HCT116 (cell line): ENCODE results near the gene GRAMD2A. TPM values are rescaled to one million over a fixed set of nuclear protein-coding genes. Genes with fewer than 3 reads are reported as not detected.

Experiments
- ATAC-seq: fragments of 200-7000 bp; cut with Tn5 transposase; 2 replicates; pipeline ENCODE4 v1.9.1; 2020; ENCODE audit warnings: mild to moderate bottlenecking, moderate library complexity
- BruUV-seq: library from RNA; stranded (reverse); fragments of 400-500 nt; replicated peaks from 2 replicates; lab custom pipeline; 2021; lab: Mats Ljungman, UMichigan
- CTCF ChIA-PET: fragments of 300-600 bp; sonication (Branson Sonifier 250); formaldehyde crosslinking; loops from one replicate; lab custom pipeline; 2021; ENCODE audit warnings: antibody characterized with exemption; lab: Charles Lee
- POLR2A ChIA-PET: fragments of 300-600, 350-600 bp; sonication (Branson Sonifier 250); formaldehyde crosslinking; loops from one replicate; lab custom pipeline; 2021; ENCODE audit warnings: antibody characterized with exemption; lab: Charles Lee
- RAD21 ChIA-PET, 2 experiments: fragments of 300-600 bp; sonication (Branson Sonifier 250); formaldehyde crosslinking; loops; one replicate each; lab custom pipeline; 2023; ENCODE audit warnings: low total read pairs in 2 of 2; ENCODE audit not compliant: uncharacterized antibody in 2 of 2, unreplicated experiment in 2 of 2, low non-redundant PET in 1 of 2; lab: Charles Lee
- DNase-seq: peaks from one replicate; pipeline ENCODE4 v3.0.0-alpha.2; 2010; ENCODE audit warnings: low read depth, low spot score
- H2AFZ ChIP-seq: fragments of 200-600 bp; shearing (Covaris generic), sonication (generic); 2 replicates; pipeline ENCODE4 v1.6.1; 2017; ENCODE audit warnings: low read depth, mixed run types, mixed read lengths, antibody characterized with exemption, low read length; ENCODE audit not compliant: poor library complexity, severe bottlenecking
- H3K27ac ChIP-seq: 2 replicates; pipeline ENCODE4 v1.5.1; 2012; ENCODE audit warnings: low read depth, low read length
- H3K27me3 ChIP-seq: fragments of 200-600 bp; sonication (generic); 2 replicates; pipeline ENCODE4 v1.6.1; 2016; ENCODE audit warnings: mixed run types, low read length, mixed read lengths; ENCODE audit not compliant: insufficient read depth
- H3K36me3 ChIP-seq, 2 experiments: fragments of 200-500 bp in 1 of 2; fragments of 200-600 bp in 1 of 2; sonication (Bioruptor generic) in 1 of 2; sonication (generic) in 1 of 2; 2 replicates each; pipeline versions ENCODE4 v1.5.1 to v1.6.1; 2014 to 2016; ENCODE audit warnings: low read length in 2 of 2, inconsistent platforms in 1 of 2, mixed read lengths in 1 of 2, mixed run types in 1 of 2; ENCODE audit not compliant: insufficient read depth in 2 of 2, control insufficient read depth in 1 of 2
- H3K4me1 ChIP-seq, 2 experiments: fragments of 200-600 bp in 1 of 2; sonication (generic) in 1 of 2; 2 replicates each; pipeline versions ENCODE4 v1.5.1 to v1.6.1; 2012 to 2017; ENCODE audit warnings: low read length in 2 of 2, inconsistent platforms in 1 of 2, mild to moderate bottlenecking in 1 of 2, mixed read lengths in 1 of 2, mixed run types in 1 of 2, moderate library complexity in 1 of 2; ENCODE audit not compliant: insufficient read depth in 2 of 2, control insufficient read depth in 1 of 2
- H3K4me2 ChIP-seq: fragments of 200-600 bp; sonication (generic); 2 replicates; pipeline ENCODE4 v1.6.1; 2017; ENCODE audit warnings: mixed run types, low read length, mixed read lengths
- H3K4me3 ChIP-seq, 2 experiments: fragments of 200-600 bp in 1 of 2; sonication (generic) in 1 of 2; replicated peaks in 1 of 2; 2 replicates each; pipeline ENCODE4 v1.5.1; 2011 to 2016; ENCODE audit warnings: low read length in 2 of 2, control low read depth in 1 of 2, low read depth in 1 of 2, mild to moderate bottlenecking in 1 of 2, mixed read lengths in 1 of 2, mixed run types in 1 of 2
- H3K79me2 ChIP-seq: fragments of 200-600 bp; sonication (generic); 2 replicates; pipeline ENCODE4 v1.6.1; 2017; ENCODE audit warnings: mild to moderate bottlenecking, mixed run types, low read length, moderate library complexity, mixed read lengths; ENCODE audit not compliant: insufficient read depth
- H3K9ac ChIP-seq: fragments of 200-600 bp; sonication (generic); 2 replicates; pipeline ENCODE4 v1.6.1; 2016; ENCODE audit warnings: low read length, mixed read lengths
- H3K9me2 ChIP-seq: fragments of 200-600 bp; sonication (generic), shearing (Covaris generic); 2 replicates; pipeline ENCODE4 v1.6.1; 2017; ENCODE audit warnings: mixed run types, mild to moderate bottlenecking, moderate library complexity; ENCODE audit not compliant: insufficient read depth
- H3K9me3 ChIP-seq, 2 experiments: fragments of 200-500 bp in 1 of 2; fragments of 200-600 bp in 1 of 2; sonication (Bioruptor generic) in 1 of 2; sonication (generic) in 1 of 2; 2 replicates each; pipeline ENCODE4 v1.6.1; 2014 to 2017; ENCODE audit warnings: low read length in 2 of 2, mixed read lengths in 2 of 2, inconsistent platforms in 1 of 2, low read depth in 1 of 2, mild to moderate bottlenecking in 1 of 2, mixed run types in 1 of 2, moderate library complexity in 1 of 2; ENCODE audit not compliant: control insufficient read depth in 1 of 2, insufficient read depth in 1 of 2
- H4K20me1 ChIP-seq: fragments of 200-600 bp; sonication (generic), shearing (Covaris generic); 2 replicates; pipeline ENCODE4 v1.6.1; 2017; ENCODE audit warnings: mixed run types, mild to moderate bottlenecking, moderate library complexity; ENCODE audit not compliant: insufficient read depth
- ATF3 ChIP-seq: IDR thresholded peaks from 2 replicates; pipeline ENCODE4 v1.6.1; 2012
- CBX3 ChIP-seq: IDR thresholded peaks from 2 replicates; pipeline ENCODE4 v1.6.1; 2012; ENCODE audit warnings: low read depth
- CTCF ChIP-seq, 3 experiments: fragments of 200-600 bp in 1 of 3; sonication (generic) in 1 of 3; IDR thresholded peaks in 2 of 3; conservative IDR thresholded peaks in 1 of 3; 2 replicates each; pipeline ENCODE4 v1.5.1; 2012 to 2017; ENCODE audit warnings: low read depth in 2 of 3, low read length in 2 of 3, antibody characterized with exemption in 1 of 3, borderline replicate concordance in 1 of 3, control low read depth in 1 of 3, mild to moderate bottlenecking in 1 of 3, mixed read lengths in 1 of 3, mixed run types in 1 of 3, moderate library complexity in 1 of 3; ENCODE audit not compliant: insufficient read depth in 1 of 3
- EGR1 ChIP-seq: IDR thresholded peaks from 2 replicates; pipeline ENCODE4 v1.6.1; 2012; ENCODE audit warnings: low read depth
- ELF1 ChIP-seq: IDR thresholded peaks from 2 replicates; pipeline ENCODE4 v1.6.1; 2012; ENCODE audit warnings: low read depth, borderline replicate concordance
- EZH2 ChIP-seq: fragments of 200-600 bp; sonication (generic); IDR thresholded peaks from 2 replicates; pipeline ENCODE4 v1.6.1; 2017; ENCODE audit warnings: antibody characterized with exemption, mixed run types
- EZH2phosphoT487 ChIP-seq: fragments of 200-600 bp; IDR thresholded peaks from 2 replicates; pipeline ENCODE4 v1.6.1; 2018; ENCODE audit warnings: antibody characterized with exemption, borderline replicate concordance
- FOSL1 ChIP-seq: IDR thresholded peaks from 2 replicates; pipeline ENCODE4 v1.6.1; 2012; ENCODE audit warnings: low read depth
- JUND ChIP-seq: IDR thresholded peaks from 2 replicates; pipeline ENCODE4 v1.6.1; 2012
- POLR2A ChIP-seq: IDR thresholded peaks from 2 replicates; pipeline ENCODE4 v1.7.0; 2011; ENCODE audit warnings: borderline replicate concordance; ENCODE audit not compliant: insufficient read depth, insufficient read length; ENCODE audit errors: extremely low read depth
- POLR2AphosphoS5 ChIP-seq: IDR thresholded peaks from 2 replicates; pipeline ENCODE4 v1.6.1; 2011; ENCODE audit warnings: mild to moderate bottlenecking, low read depth, low read length, moderate library complexity
- RAD21 ChIP-seq: IDR thresholded peaks from 2 replicates; pipeline ENCODE4 v1.6.1; 2012; ENCODE audit warnings: low read depth, mild to moderate bottlenecking
- REST ChIP-seq: IDR thresholded peaks from 2 replicates; pipeline ENCODE4 v1.6.1; 2012; ENCODE audit warnings: low read depth
- SP1 ChIP-seq: IDR thresholded peaks from 2 replicates; pipeline ENCODE4 v1.6.1; 2012; ENCODE audit warnings: low read depth
- SRF ChIP-seq: IDR thresholded peaks from 2 replicates; pipeline ENCODE4 v1.6.1; 2012; ENCODE audit warnings: low read depth
- TCF7L2 ChIP-seq: IDR thresholded peaks from 2 replicates; pipeline ENCODE4 v1.7.0; 2011; ENCODE audit warnings: borderline replicate concordance, inconsistent platforms; ENCODE audit not compliant: insufficient read depth, insufficient read length; ENCODE audit errors: extremely low read depth
- YY1 ChIP-seq: IDR thresholded peaks from 2 replicates; pipeline ENCODE4 v1.6.1; 2011; ENCODE audit warnings: low read length, low read depth, moderate library complexity, mild to moderate bottlenecking; ENCODE audit not compliant: insufficient replicate concordance; ENCODE audit errors: extremely low read depth
- ZFX ChIP-seq: fragments of 450-650 bp; IDR thresholded peaks from 2 replicates; pipeline ENCODE4 v1.6.1; 2017
- ZNF274 ChIP-seq: fragments of 200-500 bp; sonication (Bioruptor generic); IDR thresholded peaks from 2 replicates; pipeline ENCODE4 v1.6.1; 2014; ENCODE audit warnings: mild to moderate bottlenecking, low read depth, low read length, inconsistent platforms
- intact Hi-C: fragments of 100-400 bp; cut with micrococcal nuclease; formaldehyde crosslinking; loops from 2 replicates; pipeline ENCODE4 v1.10.0; 2022
- total RNA-seq: library from RNA; stranded (reverse); gene quantifications from one replicate; pipeline ENCODE4 v1.2.1, GENCODE V29; 2021; ENCODE audit not compliant: unreplicated experiment
- TF ChIP-seq, protein P1 (sequence below): IDR thresholded peaks from 2 replicates; pipeline ENCODE4 v1.6.1; 2011; ENCODE audit warnings: mild to moderate bottlenecking, low read length, moderate library complexity; ENCODE audit not compliant: insufficient replicate concordance; ENCODE audit errors: extremely low read depth

Gene GRAMD2A
- total RNA-seq, 1 experiment from 2014 or later: 8.0 TPM

DNA sequence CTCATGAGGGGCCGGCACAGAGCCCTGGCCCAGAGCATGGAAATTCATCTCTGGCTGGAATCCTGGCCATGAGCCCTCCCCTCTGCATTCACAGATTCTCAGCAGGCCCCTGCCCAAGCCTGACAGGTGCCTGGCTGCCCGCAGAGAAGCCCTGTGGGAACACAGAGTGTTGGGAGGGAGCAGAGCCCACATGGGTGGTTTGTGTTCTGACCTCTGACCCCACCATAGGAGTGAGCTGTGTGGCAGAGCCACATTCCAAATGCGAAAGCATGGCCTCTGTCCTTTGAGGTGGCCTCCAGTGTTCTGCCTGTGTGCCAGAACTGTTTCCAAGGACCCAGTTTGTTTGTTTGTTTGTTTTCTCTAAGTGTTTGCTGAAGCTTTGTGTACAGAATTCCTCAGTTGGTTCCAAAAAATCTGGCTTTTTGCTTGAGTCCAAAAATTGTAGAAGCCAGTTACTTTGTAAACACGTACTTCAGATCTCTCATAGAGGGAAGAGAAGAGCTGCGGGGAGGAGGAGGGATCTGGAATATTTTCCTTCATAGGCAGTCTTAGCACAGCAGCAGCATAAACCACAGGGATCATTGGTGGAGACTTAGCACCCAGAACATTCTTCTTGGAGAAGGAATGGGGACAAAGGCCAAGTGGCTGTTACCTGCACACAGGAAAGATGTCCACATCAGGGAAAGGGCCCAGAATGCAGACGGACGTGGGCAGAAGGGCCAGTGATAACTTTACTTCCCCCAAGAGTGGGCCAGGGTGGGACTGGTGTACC lies 36.0 kb downstream of the GRAMD2A start:
- H3K4me2 ChIP-seq: no peak overlapping the region

More for the DNA sequence above, 36.0 kb downstream of the GRAMD2A start:
- H4K20me1 ChIP-seq: no peaks in the 10 kb centered on the region
- H3K4me1 ChIP-seq: no peaks in the 10 kb centered on the region
- no peak overlapping the region for H3K9ac ChIP-seq
- ATAC-seq (no peak), DNase-seq (no peak)
- intact Hi-C loops: no loop called here
- RAD21 ChIA-PET: no interaction called here
- H3K79me2 ChIP-seq: no peaks in the 10 kb centered on the region
- BruUV-seq: no TSS peak
- CTCF ChIA-PET: no interaction called here
- POLR2A ChIA-PET: no interaction called here
- no peak overlapping the region for H3K4me3 ChIP-seq
- no peak overlapping the region for H2AFZ ChIP-seq
- no peaks in the 10 kb centered on the region for H3K36me3 ChIP-seq
- H3K9me2 ChIP-seq: no peaks in the 10 kb centered on the region
- TF ChIP-seq POLR2A: no peak
- no peak for TF ChIP-seq JUND
- no peak for TF ChIP-seq SRF
- TF ChIP-seq SP1: no peak
- TF ChIP-seq FOSL1: no peak
- no peak for TF ChIP-seq ATF3
- TF ChIP-seq CTCF (IDR thresholded peaks at IDR 0.05 in 2 of 3, conservative IDR thresholded peaks at IDR 0.05 in 1 of 3; ENCODE audit: borderline replicate concordance in 1 of 3, insufficient read depth in 1 of 3, low read depth in 2 of 3, low read length in 2 of 3): no peak
- TF ChIP-seq EZH2: no peak
- no peak for TF ChIP-seq EZH2phosphoT487
- TF ChIP-seq RAD21: no peak
- TF ChIP-seq, protein P1, sequence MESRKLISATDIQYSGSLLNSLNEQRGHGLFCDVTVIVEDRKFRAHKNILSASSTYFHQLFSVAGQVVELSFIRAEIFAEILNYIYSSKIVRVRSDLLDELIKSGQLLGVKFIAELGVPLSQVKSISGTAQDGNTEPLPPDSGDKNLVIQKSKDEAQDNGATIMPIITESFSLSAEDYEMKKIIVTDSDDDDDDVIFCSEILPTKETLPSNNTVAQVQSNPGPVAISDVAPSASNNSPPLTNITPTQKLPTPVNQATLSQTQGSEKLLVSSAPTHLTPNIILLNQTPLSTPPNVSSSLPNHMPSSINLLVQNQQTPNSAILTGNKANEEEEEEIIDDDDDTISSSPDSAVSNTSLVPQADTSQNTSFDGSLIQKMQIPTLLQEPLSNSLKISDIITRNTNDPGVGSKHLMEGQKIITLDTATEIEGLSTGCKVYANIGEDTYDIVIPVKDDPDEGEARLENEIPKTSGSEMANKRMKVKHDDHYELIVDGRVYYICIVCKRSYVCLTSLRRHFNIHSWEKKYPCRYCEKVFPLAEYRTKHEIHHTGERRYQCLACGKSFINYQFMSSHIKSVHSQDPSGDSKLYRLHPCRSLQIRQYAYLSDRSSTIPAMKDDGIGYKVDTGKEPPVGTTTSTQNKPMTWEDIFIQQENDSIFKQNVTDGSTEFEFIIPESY: no peak
- TF ChIP-seq ZFX: no peak
- TF ChIP-seq EGR1: no peak
- no peak for TF ChIP-seq POLR2AphosphoS5
- TF ChIP-seq REST: no peak
- no peak for TF ChIP-seq CBX3
- no peak for TF ChIP-seq ZNF274
- no peak for TF ChIP-seq YY1
- TF ChIP-seq TCF7L2: no peak
- no peak for TF ChIP-seq ELF1
- no peaks in the 10 kb centered on the region for H3K27me3 ChIP-seq
- no peak overlapping the region for H3K27ac ChIP-seq
- H3K9me3 ChIP-seq: no peaks in the 10 kb centered on the region
